GM15510 (cell line): Measurements from ENCODE around the gene IQGAP1.
A peak's percentile ranks its signal among the peaks of the same experiment; 100 is the strongest.

ENCODE experiments used
- POLR2A ChIP-seq: IDR thresholded peaks from 3 replicates; pipeline ENCODE4 v1.6.1; 2011; ENCODE audit warnings: borderline replicate concordance; ENCODE audit not compliant: insufficient read length; ENCODE audit errors: extremely low read depth

Gene IQGAP1

DNA sequence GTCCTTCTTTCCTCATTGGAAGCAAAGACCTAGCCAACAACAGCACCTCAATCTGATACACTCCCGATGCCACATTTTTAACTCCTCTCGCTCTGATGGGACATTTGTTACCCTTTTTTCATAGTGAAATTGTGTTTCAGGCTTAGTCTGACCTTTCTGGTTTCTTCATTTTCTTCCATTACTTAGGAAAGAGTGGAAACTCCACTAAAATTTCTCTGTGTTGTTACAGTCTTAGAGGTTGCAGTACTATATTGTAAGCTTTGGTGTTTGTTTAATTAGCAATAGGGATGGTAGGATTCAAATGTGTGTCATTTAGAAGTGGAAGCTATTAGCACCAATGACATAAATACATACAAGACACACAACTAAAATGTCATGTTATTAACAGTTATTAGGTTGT is 112.1 kb downstream of the IQGAP1 start:
- no peak for TF ChIP-seq POLR2A

DNA sequence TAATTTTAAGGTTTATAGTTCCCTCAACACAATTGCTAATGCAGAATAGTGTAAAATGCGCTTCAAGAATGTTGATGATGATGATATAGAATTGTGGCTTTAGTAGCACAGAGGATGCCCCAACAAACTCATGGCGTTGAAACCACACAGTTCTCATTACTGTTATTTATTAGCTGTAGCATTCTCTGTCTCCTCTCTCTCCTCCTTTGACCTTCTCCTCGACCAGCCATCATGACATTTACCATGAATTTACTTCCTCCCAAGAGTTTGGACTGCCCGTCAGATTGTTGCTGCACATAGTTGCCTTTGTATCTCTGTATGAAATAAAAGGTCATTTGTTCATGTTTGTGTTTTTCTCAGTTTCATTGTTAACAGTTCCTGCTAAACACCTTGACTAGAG is 113.9 kb downstream of the IQGAP1 start:
- TF ChIP-seq POLR2A, result no peak

DNA sequence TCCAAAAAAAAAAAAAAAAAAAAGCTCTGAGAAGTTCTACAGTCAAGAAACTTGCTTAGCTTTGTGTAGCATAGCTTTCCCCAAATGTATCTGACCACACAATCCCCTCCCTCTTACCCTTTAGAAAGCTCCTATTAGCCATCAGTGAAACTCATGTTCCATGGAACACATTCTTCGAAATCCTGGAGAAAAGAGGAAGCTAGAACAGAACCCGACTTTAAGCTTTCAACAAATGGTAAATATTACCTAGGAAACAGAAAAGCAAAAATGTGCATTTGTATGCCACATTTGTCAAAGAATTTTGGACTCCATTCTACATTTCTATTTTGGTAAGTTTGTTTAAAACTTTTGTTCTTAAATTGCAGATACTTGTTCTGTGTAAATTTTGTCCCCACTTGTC is 124.2 kb downstream of the IQGAP1 start:
- TF ChIP-seq POLR2A, result no peak

DNA sequence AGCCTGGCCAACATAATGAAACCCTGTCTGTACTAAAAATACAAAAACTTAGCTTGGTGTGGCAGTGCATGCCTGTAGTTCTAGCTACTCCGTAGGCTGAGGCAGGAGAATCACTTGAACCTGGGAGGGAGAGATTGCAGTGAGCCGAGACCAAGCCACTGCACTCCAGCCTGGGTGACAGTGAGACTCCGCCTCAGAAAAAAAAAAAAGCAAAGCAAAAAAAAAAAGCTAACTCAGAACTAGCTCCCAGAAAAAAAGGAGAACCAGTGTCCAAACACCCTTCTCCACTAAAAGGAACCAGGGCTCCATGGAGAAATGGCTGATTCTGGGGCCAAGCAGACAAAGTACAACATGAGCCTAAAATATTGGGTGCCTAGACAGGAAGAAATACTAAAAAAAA is 124.9 kb downstream of the IQGAP1 start:
- no peak for TF ChIP-seq POLR2A

GRCh38 chr15:90513448-90513847 is 125.4 kb downstream of the IQGAP1 start:
- no peak for TF ChIP-seq POLR2A

DNA sequence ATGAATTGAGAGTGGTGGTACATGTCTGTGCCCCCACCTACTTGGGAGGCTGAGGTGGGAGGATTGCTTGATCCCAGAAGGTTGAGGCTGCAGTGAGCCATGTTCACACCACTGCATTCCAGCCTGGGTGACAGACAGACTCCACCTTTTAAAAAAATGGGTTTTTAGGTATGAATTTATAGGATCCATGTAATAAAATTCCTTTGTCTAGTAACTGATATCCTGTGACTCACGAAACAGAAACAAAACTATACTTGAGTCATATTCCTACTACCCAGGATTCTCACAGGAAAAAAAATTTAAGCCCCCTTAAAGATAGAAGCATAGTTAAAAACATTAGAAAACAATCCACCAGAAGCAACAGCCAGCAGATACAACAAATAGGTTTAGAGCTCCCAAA is 131.6 kb downstream of the IQGAP1 start:
- no peak for TF ChIP-seq POLR2A

DNA sequence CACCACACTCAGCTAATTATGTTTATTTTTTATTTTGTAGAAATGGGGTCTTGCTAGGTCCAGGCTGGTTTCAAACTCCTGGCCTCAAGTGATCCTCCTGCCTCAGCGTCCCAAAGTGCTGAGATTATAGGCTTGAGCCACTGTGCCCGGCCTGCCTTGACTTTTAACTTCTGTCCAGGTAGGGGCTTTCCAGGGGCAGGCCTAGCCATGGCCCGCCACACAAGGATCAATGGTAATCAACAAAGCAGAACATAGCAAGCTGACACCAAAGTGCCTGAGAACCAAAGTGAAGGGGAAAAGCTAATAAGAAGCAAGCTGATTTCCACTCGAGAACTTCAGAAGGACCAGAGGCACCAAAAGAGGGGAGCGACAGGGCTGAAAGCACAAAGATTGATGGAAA is 132.3 kb downstream of the IQGAP1 start:
- no peak for TF ChIP-seq POLR2A

- no peak for TF ChIP-seq POLR2A
Measured at GRCh38 chr15:90523373-90523772, 135.3 kb downstream of the IQGAP1 start.

- no peak for TF ChIP-seq POLR2A
Measured at GRCh38 chr15:90529011-90529370, 140.9 kb downstream of the IQGAP1 start.

DNA sequence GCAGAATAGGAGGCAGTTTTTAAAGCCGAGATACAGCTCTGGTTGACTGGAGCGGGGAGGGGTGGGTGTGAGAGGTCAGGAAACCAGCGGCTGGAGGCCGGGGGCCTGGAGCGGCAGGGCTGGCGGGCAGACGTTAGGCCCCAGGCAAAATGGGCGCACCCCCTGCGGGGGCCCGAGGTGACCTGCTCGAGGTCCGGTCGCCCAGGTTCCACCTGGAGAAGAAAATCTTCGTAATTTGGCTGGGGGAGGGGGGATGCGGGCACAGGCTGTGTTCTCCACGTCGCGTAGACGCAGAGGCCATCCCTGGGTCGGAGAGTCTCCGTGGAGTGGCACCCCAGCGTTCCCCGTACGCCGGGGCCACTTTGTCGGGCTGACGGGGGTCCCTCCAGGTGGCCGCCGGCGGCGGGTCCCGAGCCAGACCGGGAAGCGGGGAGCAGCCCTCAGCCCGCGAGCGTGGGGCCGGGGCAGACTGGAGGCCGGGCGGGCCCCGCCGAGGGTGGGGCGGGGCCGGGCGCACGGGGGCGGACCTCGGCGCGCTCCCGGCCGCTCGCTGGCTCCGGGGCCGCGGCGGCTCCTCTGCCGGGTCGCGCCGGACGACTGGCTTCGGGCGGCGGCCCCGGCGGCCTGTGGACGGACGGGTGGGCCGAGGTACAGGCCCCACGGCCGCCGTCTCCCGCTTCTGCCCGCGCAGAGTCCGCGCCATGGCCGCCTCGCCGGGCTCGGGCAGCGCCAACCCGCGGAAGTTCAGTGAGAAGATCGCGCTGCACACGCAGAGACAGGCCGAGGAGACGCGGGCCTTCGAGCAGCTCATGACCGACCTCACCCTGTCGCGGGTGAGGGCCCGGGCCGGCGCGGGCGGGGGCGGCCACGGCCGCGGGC is 141.6 kb downstream of the IQGAP1 start, which contains the start of gene CRTC3:
TSS of gene CRTC3 (plus strand) at position 553 of the 879 bp plus-strand sequence. CDS start at position 702, 149 bp downstream.
- TF ChIP-seq POLR2A, result peak; percentile 74

- TF ChIP-seq POLR2A, result no peak
Measured at GRCh38 chr15:90530250-90531051, 142.4 kb downstream of the IQGAP1 start.

DNA sequence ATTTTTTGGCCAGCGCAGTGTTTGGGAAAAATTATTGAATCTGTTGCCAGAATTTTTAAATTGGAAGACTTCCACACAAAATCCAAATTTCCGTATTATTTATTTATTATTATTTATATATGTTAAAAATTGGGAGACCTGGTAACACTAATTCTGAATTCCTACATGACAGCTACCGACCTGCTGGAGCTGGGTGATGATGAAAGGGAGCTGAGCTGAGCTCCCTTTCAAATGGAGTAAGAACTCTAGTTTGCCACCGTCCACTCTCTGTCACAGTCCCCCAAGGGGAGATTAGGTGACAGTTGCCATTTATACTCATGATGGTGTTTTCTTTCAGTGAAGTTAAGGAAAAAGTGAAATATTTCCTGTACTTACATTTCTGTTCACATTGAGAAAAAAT is 143.1 kb downstream of the IQGAP1 start:
- no peak for TF ChIP-seq POLR2A

DNA sequence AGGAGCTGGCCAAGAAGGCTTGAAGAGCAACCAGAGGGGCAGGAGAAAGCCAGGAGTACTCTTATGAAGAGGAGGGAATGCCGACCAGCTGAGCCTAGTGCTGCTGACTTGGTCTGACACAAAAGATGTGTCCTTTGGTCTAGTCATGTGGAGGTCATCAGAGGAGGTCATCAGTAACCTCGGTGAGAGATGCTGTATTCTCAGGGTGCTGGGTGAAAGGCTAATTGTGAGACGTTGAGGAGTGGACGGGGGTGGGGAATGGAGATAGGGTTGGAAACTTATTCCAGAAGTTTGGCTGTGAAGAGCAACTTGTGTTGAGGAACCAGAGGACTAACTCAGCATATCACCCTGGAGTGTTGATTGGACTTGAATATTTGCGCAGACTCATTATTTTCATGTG is 147.2 kb downstream of the IQGAP1 start:
- TF ChIP-seq POLR2A, result no peak

- TF ChIP-seq POLR2A, result no peak
Measured at GRCh38 chr15:90539789-90540188, 151.7 kb downstream of the IQGAP1 start.

DNA sequence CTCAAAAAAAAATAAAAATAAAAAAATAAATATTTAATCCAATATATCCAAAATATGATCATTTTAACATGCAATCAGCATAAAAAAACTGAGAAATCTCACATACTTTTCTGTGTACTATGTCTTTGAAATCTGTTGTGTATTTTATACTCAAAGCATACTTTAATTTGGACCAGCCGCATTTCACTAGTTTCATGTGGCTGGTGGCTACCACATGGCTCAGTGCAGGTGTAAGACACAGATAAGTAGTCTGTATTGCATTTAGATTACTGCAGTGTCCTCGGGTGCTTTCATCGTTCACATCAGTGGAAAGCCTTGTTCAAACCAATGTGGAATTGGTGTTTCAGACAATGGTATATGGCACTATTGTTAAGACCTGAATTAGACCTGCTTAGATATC is 152.7 kb downstream of the IQGAP1 start:
- no peak for TF ChIP-seq POLR2A

DNA sequence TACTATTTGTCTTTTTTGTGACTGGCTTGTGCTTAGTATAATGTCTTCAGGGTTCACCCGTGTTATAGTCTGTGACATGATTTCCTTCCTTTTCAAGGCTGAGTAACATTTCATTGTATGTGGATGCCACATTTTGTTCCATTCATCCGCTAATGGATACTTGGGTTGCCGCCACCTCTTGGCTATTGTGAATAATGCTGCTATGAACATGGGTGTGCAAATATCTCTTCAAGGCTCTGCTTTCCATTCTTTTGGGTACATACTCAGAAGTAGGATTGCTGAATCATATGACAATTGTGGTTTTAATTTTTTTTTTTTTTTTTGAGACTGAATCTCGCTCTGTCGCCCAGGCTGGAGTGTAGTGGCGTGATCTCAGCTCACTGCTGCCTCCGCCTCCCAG is 157.1 kb downstream of the IQGAP1 start:
- TF ChIP-seq POLR2A, result no peak
